HG02588 (cell line): Measurements from ENCODE around the gene GNRH2.
"Not testable (repeated sequence)": the region's sequence is repeated elsewhere in the genome, so short reads cannot be mapped to it uniquely, and the experiment has no call there.

ENCODE experiments used
- ATAC-seq: cut with Tn5 transposase; IDR thresholded peaks from one replicate; pipeline ENCODE4 v1.9.1; 2021; ENCODE audit warnings: mild to moderate bottlenecking, moderate library complexity; ENCODE audit not compliant: unreplicated experiment

GNRH2 gene, protein sequence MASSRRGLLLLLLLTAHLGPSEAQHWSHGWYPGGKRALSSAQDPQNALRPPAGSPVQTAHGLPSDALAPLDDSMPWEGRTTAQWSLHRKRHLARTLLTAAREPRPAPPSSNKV

DNA sequence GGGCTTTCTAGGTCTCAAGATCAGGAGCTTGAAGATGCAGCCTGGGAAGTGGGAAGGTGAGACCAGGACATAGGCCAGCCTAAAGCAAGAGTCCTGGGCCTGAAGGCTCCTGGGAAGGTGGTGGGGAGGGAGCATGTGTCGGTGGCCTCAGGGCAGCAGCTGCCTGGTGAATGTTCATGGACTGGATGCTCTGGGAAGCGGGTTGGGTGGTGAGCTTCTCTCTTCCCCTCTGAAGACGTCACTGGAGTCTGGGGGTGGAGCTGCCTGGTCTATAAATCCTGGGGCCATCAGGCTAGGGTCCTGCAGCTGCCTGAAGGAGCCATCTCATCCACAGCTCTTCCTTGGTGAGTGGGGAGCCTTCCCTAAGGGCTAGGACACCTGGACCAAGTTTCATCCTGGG lies at the start of gene GNRH2:
Gene GNRH2, plus strand, starts transcription at position 301 of the 400 bp plus-strand sequence. CDS start 793 bp downstream, outside the sequence.
- ATAC-seq, result no peak

DNA sequence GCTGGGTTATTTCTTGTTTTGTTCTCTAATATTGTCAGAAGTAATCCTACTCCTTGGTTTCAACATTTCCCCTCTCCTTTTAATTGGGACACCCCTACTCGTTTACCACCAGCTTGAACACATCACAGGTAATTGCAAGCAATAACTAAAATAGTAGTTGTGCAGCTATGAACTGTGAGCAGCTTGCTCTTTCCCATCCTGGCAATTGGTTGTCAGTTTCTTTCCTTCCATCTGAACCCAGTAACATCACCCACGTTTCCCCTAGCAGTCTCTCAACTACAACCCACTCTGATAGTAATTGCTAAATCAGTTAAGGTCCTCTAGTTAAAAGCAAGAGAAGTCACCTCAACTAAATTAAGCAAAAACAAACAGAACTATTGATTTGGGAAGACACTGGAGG lies 47.6 kb upstream of the GNRH2 start:
- no peak for ATAC-seq

DNA sequence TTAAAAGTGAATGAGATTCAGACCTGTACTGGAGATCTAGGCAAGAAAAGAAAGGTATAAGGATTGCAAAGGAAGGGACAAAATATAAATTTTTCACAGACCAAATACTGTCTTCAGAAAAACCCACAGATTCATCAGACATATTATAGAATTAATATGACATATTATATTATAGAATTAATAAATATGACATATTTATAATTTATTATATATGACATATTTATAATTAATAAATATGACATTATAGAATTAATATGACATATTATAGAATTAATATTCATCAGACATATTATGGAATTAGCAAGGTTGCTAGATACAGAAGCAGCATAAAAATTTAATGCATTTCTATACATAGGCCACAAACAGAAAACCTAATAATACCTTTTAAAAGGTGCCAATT lies 44.7 kb upstream of the GNRH2 start:
- ATAC-seq, result no peak

DNA sequence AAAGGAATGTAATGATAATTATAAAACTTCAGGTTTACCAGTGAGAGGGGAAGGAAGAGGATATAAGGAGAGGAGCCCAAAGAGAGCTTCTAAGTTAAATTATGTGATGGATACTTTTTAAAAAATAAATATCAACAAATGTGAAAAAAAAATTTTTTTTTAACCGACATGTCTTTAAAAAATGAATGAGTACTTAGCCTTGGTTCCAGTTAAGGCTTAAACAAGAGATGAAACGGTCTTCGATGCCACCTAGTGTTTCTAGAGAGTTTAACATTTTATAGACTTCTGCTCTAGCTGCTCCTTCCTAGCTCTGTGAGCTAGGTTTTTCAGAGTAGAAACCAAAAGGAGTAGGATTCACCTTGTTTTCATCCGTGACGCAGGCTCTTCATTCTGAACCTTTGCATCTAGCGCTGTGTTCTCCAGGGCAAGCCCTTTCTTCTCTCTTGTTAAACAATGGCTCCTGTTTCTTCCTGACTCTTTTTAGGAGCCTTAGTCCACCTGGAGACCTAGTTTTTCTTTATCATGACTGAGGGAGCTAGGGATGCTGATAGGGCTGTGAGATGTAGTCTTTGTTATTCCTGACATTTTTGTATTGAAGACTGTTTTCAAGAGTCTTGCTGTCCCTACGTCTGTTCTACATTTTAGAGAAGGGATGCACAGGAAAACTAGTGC lies 42.4 kb upstream of the GNRH2 start:
- ATAC-seq, result no peak

DNA sequence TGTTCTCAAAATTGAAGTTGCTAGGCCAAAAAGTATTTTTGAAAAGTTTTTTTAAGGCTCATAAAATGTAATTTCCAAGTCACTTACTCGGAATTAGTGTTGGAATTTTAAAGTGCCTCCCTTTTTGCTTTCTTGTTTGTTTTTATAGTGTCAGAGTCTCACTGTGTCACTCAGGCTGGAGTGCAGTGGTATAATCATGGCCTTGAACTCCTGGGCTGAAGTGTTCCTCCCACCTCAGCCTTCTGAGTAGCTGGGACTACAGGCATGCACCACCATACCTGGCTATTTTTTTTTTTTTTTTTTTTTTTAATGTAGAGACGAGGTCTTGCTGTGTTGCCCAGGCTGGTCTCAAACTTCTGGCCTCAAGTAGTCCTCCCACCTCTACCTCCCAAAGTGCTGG lies 40.0 kb upstream of the GNRH2 start:
- no peak for ATAC-seq

DNA sequence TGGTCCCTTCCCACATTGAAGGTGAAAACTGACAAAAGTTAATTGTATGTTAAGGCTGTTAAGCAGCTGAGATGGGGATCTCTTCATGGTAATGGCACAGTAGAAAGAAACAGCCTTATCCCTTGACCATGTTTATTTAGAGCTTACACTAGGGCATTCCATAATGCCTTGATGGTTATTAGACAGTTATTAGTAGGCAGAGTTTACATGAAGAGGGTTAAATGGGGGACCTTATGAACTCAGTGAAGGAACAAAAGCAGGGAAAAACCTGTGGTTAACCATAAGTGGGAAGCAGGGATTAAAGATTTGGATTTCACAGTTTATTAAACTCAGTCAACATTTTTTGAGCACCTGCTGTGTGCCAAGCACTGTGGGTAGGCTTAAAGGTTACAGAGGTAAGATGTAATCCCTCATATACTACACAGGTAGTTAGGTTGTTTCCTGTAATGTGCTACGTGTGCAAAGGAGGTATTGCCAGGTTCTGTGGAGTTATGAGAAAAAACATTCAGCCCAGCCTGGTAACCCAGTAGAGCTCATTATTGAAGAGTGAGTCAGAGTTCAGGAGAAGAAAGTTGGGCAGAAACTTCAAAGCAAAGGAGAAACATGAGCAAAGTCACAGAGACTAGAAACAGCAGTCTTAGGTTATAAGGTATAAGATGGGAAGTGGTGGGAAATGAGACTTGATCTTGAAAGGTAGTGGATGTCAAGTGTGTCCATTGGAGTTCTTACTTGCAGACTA lies 32.3 kb upstream of the GNRH2 start:
- no peak for ATAC-seq

DNA sequence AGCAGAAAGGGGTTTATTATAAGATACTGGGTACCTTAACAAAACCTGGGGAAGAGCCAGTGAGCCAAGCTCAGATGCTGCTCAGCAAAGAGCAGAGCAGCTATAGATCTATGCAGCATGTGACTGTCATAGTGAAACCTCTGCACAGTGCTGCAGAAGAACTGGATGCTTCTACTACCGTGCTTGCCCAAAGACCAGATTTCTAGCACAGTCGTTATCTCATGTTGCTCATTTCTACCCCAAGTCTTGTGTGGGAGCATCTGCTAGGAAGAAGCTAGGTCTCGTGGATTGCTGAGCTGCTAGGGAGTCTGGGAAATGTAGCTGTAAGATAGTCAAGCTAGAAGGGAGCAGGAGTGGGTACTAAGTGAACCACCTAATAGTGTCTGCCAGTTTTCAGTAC lies 31.7 kb upstream of the GNRH2 start:
- no peak for ATAC-seq

DNA sequence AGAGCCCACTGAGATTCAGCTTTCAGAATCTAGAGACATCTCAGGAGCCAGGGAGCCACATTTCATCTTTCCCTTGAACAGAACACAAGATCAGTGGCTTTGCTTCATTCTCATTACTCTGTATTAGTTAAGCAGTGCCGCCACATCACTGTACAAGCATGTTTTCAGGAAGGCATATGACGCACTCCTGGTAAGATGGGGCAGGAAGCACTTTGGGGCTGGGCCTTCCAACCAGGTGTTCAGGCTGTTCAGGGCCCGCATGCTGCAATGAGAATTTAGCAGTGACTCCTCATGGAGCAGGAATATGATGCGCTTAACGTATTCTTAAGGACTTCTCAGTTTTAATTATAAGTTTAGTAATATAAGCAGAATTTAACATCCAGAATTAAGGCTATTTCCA lies 29.7 kb upstream of the GNRH2 start:
- ATAC-seq, result no peak

DNA sequence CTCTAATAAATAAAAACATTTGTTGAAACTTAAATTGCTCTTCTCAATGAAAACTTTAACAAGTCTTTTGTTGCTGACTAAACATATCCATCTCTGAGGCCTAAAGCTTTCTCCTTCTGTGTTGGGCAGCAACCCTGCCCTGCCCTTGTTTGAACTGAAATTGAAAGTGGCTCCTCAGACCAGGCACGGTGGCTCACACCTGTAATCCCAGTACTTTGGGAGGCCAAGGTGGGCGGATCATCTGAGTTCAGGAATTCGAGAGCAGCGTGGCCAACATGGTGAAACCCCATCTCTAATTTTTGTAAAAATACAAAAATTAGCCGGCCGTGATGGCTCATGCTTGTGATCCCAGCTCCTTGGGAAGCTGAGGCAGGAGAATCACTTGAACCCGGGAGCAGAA lies 29.2 kb upstream of the GNRH2 start:
- no peak for ATAC-seq

DNA sequence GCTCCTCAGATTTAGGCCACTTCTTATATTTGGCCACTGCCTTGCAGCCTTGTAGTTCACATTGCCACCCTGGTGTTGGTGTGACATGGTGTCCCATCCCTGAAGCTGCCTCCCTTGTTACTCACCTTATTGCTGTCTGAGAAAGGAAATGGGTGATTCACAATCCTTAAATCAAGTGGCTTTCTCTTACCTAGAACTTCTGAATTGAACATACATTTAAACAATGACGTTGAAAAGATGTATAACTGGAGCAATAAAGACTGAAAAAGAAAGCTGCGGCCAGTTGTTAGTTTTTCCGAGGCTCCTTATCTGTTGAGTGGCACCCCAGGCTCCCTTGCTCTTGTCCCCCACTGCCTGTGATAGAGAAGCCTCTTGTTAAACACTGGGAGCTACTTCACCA lies 28.8 kb upstream of the GNRH2 start:
- no peak for ATAC-seq

DNA sequence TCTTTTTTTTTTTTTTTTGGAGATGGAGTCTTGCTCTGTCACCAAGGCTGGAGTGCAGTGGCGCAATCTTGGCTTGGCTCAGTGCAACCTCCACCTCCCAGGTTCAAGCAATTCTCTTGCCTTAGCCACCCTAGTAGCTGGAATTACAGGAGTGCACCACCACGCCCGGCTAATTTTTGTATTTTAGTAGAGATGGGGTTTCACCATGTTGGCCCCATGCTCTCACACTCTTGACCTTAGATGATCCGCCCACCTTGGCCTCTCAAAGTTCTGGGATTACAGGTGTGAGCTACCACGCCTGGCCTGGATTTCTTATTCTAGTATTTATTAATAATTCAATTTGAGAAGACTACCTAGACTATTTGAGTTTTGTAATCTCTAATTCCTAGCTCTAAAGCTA lies 28.1 kb upstream of the GNRH2 start:
- not testable (repeated sequence) for ATAC-seq

DNA sequence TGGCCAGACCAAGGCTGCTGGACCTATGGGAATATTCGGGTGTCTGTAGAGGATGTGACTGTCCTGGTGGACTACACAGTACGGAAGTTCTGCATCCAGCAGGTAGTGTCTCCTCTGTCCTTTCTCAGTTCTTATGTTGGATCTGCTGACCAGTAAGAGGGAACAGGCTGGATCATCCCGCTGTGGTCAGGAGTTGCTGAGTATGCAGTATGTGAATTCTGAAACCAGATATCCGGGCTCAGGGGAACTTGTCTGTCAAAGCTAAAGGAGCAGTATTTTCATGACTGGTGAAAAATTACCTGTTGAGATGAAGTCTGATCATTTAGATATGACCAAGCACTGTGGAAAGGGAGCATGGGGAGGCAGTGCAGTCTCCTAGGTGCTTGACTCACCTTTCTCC lies 22.1 kb upstream of the GNRH2 start:
- no peak for ATAC-seq

DNA sequence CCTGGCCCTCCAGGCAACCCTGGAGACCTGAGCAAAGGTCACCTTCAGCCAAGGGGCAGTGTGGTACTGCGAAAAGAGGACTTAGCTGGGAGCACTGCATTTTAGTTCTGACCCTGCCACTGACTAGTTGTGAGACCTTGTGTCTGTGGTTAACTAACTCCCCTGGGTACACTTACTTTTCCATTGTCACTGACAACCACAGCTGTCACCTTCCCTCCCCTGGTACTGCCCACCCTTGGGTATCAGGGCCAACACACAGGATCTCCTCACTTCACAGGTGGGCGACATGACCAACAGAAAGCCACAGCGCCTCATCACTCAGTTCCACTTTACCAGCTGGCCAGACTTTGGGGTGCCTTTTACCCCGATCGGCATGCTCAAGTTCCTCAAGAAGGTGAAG lies 21.6 kb upstream of the GNRH2 start:
- no peak for ATAC-seq

DNA sequence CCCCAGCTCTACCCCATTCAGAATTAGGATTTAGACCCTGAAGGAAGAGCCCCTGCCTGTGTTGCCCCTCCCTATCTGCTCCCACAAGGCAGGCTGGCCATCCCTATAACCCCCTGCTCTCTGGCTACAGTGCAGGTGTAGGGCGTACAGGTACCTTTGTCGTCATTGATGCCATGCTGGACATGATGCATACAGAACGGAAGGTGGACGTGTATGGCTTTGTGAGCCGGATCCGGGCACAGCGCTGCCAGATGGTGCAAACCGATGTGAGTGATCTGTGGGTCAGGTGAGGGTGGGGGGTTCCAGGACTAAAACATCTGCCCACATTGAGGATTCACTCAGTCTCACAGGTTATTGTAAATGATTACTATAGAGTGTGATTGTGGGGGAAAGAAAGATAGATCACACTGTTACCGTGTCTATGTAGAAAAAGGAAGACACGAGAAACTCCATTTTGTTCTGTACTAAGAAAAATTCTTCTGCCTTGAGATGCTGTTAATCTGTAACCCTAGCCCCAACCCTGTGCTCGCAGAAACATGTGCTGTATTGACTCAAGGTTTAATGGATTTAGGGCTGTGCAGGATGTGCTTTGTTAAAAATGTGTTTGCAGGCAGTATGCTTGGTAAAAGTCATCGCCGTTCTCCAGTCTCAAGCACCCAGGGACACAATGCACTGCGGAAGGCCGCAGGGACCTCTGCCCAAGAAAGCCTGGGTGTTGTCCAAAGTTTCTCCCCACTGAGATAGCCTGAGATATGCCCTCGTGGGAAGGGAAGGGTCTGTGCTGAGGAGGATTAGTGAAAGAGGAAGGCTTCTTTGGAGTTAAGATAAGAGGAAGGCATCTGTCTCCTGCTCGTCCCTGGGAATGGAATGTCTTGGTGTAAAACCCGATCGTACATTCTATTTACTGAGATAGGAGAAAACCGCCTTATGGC lies 20.6 kb upstream of the GNRH2 start:
- ATAC-seq, result not testable (repeated sequence)

DNA sequence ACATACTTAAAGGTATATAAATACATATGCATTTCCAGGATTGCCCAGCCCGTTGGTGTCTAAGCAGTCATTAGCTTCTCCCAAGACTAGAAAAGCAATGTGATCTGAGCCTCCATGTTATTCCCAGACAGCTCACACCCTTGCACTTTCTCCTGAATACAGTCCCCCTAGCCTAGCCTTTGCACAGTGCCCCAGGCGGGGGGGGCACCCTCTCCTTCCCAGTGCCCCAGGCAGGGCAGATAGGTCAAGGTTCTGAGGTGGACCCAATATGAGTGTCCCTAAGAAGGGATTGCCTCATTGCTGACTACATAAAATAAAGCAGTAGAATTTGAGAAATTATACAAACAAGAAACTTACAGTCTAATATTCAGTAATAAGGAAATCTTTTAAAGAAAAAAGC lies 15.4 kb upstream of the GNRH2 start:
- ATAC-seq, result no peak

DNA sequence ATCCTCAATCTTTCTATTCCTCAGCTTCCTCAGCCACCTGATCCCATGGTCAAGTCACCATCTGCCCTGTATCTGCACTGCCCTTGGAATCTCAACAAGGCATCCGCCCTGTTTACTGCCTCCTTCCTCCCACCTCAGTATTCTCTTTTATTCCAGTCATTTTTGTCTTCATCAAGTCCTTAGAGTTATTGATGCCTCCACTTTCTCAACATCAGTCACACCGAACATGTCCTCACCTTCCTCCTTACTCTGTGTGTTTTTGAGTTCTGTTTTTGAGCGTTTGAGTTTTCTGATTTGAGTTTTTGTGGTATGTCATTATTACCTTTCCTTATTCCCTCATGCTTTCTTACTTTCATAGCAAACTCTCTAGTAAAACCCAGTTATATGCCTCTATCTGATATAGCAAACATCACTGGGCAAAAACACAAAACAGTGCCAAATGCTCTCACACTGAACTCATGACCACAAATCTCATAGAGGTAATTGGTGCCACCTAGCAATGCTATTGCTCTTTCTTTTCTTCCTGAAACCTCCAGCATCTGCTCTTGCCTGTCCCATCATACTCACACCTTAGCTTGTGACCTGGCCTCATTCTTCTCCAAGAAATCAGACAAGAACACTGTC lies 11.8 kb upstream of the GNRH2 start:
- no peak for ATAC-seq

DNA sequence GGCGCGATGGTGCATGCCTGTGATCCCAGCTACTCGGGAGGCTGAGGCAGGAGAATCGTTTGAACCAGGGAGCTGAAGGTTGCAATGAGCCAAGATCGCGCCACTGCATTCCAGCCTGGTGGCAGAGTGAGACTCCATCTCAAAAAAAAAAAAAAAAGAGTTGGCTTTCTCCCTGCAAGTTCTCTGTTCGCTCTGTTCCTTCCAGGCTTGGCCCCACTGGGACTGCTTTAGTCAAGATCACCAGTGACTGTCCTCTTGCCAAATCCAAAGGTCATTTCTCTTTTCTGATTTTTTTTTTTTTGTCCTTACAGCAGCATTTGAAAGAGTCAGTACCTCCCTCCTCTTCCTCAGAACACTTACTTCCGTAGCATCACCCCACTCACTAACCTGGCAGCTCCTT lies 10.8 kb upstream of the GNRH2 start:
- ATAC-seq, result no peak

DNA sequence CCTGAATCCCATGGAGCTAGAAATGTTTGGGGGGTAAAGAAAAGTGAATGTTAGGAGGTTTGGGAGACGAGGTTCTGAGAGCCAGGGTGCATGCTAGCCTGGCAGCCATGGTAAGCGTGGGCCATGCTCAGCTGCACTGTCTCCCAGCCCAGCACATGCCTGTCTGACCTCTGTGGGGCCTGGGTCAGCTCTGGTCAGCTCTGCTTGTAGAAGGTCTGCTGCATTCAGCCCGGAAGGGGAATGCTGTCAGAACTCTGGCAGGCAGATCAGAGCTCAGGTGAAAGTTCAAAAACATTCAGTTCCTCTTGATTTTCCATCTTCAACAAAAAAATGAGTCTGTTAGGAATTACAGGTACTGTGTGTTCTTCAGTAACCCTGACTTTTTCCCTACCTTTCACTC lies 5.8 kb upstream of the GNRH2 start:
- no peak for ATAC-seq

DNA sequence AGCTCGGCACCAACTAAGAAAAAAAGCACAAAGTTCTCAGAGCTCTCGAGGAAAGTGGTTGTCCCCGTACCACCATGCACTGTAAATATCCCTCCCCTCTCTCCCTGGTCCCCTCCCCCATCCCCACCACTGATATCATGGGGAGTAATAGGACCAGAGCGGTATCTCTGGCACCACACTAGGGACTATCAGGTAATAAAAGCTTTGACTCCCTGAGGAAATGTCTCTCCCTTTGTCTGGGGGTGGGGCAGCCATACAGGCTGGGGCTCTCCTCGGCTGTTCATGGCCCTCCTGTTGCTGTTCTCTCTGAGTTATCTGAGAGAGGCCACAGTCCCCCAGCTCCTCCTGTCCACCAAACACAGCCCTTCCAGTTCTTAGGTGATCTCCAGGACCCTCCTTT lies 5.0 kb upstream of the GNRH2 start:
- no peak for ATAC-seq

DNA sequence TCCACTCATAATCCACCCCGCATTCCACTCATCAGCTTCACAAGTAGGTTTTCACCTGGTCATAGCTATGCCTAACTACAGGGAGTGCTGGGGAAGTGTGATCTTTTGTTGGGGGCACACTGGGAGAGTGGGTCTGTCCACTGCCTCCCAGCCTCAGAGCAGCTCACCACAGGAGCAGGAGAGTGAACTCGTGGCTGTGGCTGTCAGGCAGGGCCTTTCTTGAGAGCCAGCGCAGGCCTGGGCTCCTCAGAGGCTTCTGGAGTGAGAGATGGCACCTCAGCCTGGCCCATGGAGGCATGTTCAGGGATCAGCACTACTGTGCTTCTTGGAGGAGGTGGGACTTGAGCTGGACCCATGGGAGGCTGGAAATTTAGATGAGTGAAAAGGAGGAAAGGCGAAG lies 4.0 kb upstream of the GNRH2 start:
- ATAC-seq, result no peak

DNA sequence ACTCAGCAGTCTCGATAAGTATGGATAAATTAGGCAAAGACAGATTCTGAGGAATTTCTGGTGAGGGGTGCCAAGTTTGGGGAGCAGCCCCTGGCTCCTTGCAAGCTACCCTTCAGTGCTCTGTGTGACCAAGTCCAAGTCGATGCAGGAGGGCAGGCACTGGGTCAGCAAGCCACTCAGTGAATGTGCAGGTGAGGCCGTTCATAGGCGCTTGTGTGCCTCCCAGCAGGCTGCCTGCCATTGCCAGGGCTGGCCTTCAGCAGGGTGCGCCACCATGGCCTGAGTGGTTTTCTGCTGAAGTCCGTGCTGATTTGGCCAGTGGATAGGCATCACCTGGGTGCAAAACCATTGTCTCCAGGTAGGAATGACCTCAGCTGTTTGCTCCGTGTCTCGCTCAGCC lies 3.3 kb upstream of the GNRH2 start:
- no peak for ATAC-seq
